GM23338 (cell line): Measurements from ENCODE around the gene FAAH2.
A peak's percentile ranks its signal among the peaks of the same experiment; 100 is the strongest.

ENCODE experiments used
- CREB1 ChIP-seq: fragments of 250-450 bp; sonication (Bioruptor Pico); IDR thresholded peaks from 2 replicates; pipeline ENCODE4 v1.5.0; 2020; ENCODE audit warnings: low read depth, mild to moderate bottlenecking, moderate library complexity
- CTCF ChIP-seq, 2 experiments: fragments of 200-600 bp in 1 of 2; sonication (generic) in 1 of 2; conservative IDR thresholded peaks; 2 replicates each; pipeline versions ENCODE4 v1.5.1 to v1.6.1; 2016 to 2017; ENCODE audit warnings: antibody characterized with exemption in 2 of 2, low read depth in 2 of 2, mild to moderate bottlenecking in 2 of 2, moderate library complexity in 1 of 2
- EZH2 ChIP-seq: fragments of 200-600 bp; sonication (generic); IDR thresholded peaks from one replicate; pipeline ENCODE4 v1.8.0; 2017; ENCODE audit warnings: antibody characterized with exemption, mild to moderate bottlenecking, low read depth; ENCODE audit not compliant: unreplicated experiment
- EZH2phosphoT487 ChIP-seq: fragments of 200-600 bp; sonication (generic); IDR thresholded peaks from one replicate; pipeline ENCODE4 v1.8.1; 2018; ENCODE audit warnings: antibody characterized with exemption; ENCODE audit not compliant: unreplicated experiment
- POLR2AphosphoS5 ChIP-seq: IDR thresholded peaks from 2 replicates; pipeline ENCODE4 v1.6.1; 2016; ENCODE audit warnings: antibody characterized with exemption, low read depth
- TF ChIP-seq, protein P1 (sequence below): IDR thresholded peaks from 2 replicates; pipeline ENCODE4 v1.6.1; 2016; ENCODE audit warnings: antibody characterized with exemption
- TF ChIP-seq, protein P2 (sequence below): IDR thresholded peaks from one replicate; pipeline ENCODE4 v1.6.1; 2018; ENCODE audit warnings: antibody characterized with exemption; ENCODE audit not compliant: unreplicated experiment
- TF ChIP-seq, protein P3 (sequence below): fragments of 250-450 bp; sonication (Bioruptor Pico); IDR thresholded peaks from 2 replicates; pipeline ENCODE4 v1.5.0; 2020; ENCODE audit warnings: mild to moderate bottlenecking, moderate library complexity

DNA sequence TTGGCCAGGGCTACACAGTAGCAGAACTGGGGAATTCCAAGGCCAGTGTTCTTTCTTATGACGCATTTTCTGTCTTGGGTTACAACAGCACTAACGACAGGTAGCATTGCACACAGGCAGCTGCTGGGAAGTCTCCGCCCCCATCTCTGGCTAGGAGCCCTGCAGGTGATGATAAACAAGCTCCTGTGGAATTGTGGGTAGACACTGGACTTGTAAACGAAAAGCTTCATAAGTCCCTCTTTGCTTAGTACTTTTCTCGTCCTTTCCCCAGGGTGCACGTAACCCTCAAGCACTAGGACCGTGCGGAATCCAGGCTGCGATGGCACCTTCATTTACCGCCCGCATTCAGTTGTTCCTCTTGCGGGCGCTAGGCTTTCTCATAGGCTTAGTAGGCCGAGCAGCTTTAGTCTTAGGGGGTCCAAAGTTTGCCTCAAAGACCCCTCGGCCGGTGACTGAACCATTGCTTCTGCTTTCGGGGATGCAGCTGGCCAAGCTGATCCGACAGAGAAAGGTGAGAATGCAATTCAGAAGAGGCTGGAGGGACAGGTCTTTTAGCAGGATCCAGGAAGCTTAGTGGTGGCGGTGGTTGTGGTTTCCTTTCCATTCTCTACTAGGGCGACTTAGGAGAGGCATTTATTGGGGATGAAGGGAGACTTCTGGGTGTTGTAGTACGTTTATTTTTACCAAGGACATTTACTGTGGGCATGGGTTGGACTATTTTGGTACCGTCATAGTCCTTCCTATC is at the start of gene FAAH2:
- TF ChIP-seq POLR2AphosphoS5 (no peak), EZH2phosphoT487 (no peak), CTCF (conservative IDR thresholded peaks at IDR 0.05; ENCODE audit: low read depth in 2 of 2) (peak in 1 of 2 experiments; percentile 11; a peak in 2 of 4 replicates), EZH2 (no peak), CREB1 (no peak; the same call in 1 of the 2 replicates)
- TF ChIP-seq, protein P1, sequence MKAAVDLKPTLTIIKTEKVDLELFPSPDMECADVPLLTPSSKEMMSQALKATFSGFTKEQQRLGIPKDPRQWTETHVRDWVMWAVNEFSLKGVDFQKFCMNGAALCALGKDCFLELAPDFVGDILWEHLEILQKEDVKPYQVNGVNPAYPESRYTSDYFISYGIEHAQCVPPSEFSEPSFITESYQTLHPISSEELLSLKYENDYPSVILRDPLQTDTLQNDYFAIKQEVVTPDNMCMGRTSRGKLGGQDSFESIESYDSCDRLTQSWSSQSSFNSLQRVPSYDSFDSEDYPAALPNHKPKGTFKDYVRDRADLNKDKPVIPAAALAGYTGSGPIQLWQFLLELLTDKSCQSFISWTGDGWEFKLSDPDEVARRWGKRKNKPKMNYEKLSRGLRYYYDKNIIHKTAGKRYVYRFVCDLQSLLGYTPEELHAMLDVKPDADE, result no peak
- TF ChIP-seq, protein P2, sequence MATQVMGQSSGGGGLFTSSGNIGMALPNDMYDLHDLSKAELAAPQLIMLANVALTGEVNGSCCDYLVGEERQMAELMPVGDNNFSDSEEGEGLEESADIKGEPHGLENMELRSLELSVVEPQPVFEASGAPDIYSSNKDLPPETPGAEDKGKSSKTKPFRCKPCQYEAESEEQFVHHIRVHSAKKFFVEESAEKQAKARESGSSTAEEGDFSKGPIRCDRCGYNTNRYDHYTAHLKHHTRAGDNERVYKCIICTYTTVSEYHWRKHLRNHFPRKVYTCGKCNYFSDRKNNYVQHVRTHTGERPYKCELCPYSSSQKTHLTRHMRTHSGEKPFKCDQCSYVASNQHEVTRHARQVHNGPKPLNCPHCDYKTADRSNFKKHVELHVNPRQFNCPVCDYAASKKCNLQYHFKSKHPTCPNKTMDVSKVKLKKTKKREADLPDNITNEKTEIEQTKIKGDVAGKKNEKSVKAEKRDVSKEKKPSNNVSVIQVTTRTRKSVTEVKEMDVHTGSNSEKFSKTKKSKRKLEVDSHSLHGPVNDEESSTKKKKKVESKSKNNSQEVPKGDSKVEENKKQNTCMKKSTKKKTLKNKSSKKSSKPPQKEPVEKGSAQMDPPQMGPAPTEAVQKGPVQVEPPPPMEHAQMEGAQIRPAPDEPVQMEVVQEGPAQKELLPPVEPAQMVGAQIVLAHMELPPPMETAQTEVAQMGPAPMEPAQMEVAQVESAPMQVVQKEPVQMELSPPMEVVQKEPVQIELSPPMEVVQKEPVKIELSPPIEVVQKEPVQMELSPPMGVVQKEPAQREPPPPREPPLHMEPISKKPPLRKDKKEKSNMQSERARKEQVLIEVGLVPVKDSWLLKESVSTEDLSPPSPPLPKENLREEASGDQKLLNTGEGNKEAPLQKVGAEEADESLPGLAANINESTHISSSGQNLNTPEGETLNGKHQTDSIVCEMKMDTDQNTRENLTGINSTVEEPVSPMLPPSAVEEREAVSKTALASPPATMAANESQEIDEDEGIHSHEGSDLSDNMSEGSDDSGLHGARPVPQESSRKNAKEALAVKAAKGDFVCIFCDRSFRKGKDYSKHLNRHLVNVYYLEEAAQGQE, result no peak
- TF ChIP-seq, protein P3, sequence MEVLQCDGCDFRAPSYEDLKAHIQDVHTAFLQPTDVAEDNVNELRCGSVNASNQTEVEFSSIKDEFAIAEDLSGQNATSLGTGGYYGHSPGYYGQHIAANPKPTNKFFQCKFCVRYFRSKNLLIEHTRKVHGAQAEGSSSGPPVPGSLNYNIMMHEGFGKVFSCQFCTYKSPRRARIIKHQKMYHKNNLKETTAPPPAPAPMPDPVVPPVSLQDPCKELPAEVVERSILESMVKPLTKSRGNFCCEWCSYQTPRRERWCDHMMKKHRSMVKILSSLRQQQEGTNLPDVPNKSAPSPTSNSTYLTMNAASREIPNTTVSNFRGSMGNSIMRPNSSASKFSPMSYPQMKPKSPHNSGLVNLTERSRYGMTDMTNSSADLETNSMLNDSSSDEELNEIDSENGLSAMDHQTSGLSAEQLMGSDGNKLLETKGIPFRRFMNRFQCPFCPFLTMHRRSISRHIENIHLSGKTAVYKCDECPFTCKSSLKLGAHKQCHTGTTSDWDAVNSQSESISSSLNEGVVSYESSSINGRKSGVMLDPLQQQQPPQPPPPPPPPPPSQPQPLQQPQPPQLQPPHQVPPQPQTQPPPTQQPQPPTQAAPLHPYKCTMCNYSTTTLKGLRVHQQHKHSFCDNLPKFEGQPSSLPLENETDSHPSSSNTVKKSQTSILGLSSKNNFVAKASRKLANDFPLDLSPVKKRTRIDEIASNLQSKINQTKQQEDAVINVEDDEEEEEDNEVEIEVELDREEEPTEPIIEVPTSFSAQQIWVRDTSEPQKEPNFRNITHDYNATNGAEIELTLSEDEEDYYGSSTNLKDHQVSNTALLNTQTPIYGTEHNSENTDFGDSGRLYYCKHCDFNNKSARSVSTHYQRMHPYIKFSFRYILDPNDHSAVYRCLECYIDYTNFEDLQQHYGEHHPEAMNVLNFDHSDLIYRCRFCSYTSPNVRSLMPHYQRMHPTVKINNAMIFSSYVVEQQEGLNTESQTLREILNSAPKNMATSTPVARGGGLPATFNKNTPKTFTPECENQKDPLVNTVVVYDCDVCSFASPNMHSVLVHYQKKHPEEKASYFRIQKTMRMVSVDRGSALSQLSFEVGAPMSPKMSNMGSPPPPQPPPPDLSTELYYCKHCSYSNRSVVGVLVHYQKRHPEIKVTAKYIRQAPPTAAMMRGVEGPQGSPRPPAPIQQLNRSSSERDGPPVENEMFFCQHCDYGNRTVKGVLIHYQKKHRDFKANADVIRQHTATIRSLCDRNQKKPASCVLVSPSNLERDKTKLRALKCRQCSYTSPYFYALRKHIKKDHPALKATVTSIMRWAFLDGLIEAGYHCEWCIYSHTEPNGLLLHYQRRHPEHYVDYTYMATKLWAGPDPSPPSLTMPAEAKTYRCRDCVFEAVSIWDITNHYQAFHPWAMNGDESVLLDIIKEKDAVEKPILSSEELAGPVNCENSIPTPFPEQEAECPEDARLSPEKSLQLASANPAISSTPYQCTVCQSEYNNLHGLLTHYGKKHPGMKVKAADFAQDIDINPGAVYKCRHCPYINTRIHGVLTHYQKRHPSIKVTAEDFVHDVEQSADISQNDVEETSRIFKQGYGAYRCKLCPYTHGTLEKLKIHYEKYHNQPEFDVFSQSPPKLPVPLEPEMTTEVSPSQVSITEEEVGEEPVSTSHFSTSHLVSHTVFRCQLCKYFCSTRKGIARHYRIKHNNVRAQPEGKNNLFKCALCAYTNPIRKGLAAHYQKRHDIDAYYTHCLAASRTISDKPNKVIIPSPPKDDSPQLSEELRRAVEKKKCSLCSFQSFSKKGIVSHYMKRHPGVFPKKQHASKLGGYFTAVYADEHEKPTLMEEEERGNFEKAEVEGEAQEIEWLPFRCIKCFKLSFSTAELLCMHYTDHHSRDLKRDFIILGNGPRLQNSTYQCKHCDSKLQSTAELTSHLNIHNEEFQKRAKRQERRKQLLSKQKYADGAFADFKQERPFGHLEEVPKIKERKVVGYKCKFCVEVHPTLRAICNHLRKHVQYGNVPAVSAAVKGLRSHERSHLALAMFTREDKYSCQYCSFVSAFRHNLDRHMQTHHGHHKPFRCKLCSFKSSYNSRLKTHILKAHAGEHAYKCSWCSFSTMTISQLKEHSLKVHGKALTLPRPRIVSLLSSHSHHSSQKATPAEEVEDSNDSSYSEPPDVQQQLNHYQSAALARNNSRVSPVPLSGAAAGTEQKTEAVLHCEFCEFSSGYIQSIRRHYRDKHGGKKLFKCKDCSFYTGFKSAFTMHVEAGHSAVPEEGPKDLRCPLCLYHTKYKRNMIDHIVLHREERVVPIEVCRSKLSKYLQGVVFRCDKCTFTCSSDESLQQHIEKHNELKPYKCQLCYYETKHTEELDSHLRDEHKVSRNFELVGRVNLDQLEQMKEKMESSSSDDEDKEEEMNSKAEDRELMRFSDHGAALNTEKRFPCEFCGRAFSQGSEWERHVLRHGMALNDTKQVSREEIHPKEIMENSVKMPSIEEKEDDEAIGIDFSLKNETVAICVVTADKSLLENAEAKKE (CRISPR knock-in tag), result no peak
